WTC11 (cell line): Measurements from ENCODE around the gene CBLB. TPM values are rescaled to one million over a fixed set of nuclear protein-coding genes. Genes with fewer than 3 reads are reported as not detected.

ENCODE experiments used
- ATAC-seq: fragments of 200-7000 bp; cut with Tn5 transposase; 2 replicates; pipeline ENCODE4 v1.10.0; 2021; ENCODE audit warnings: mild to moderate bottlenecking, moderate library complexity
- CTCF ChIA-PET: fragments of 300-600 bp; sonication (Branson Sonifier 250); formaldehyde crosslinking; loops from one replicate; lab custom pipeline; 2021; ENCODE audit warnings: antibody characterized with exemption; lab: Charles Lee
- POLR2A ChIA-PET: fragments of 350-600 bp; sonication (Branson Sonifier 250); formaldehyde crosslinking; loops from one replicate; lab custom pipeline; 2021; ENCODE audit warnings: antibody characterized with exemption; lab: Charles Lee
- DNase-seq: peaks from one replicate; pipeline ENCODE4 v3.0.0; 2021; ENCODE audit warnings: low spot score
- H3K27ac Mint-ChIP-seq: 2 replicates; pipeline ENCODE4 v1.8.0; 2021; ENCODE audit warnings: mixed read lengths
- H3K27me3 Mint-ChIP-seq: 2 replicates; pipeline ENCODE4 v1.8.0; 2021; ENCODE audit warnings: low read depth, mild to moderate bottlenecking, moderate library complexity, mixed read lengths
- H3K36me3 Mint-ChIP-seq: 2 replicates; pipeline ENCODE4 v1.8.0; 2021; ENCODE audit warnings: mixed read lengths
- H3K4me1 Mint-ChIP-seq: 2 replicates; pipeline ENCODE4 v1.8.0; 2022; ENCODE audit warnings: mixed read lengths
- H3K4me3 Mint-ChIP-seq: 2 replicates; pipeline ENCODE4 v1.8.0; 2021; ENCODE audit warnings: mild to moderate bottlenecking, moderate library complexity, mixed read lengths
- H3K9me3 Mint-ChIP-seq: 2 replicates; pipeline ENCODE4 v1.8.0; 2021; ENCODE audit warnings: mixed read lengths
- ATF1 ChIP-seq: sonication (generic); formaldehyde crosslinking; IDR thresholded peaks from 2 replicates; pipeline ENCODE4 v1.8.1; 2023; ENCODE audit warnings: mild to moderate bottlenecking, moderate library complexity, missing genetic modification reagents
- CBFB ChIP-seq: sonication (generic); formaldehyde crosslinking; IDR thresholded peaks from 2 replicates; pipeline ENCODE4 v1.8.1; 2022; ENCODE audit warnings: mild to moderate bottlenecking, low read depth, missing genetic modification reagents
- ELF4 ChIP-seq: sonication (generic); formaldehyde crosslinking; IDR thresholded peaks from 2 replicates; pipeline ENCODE4 v1.8.1; 2022; ENCODE audit warnings: low read depth, mild to moderate bottlenecking, moderate library complexity, missing genetic modification reagents
- GABPB1 ChIP-seq: sonication (generic); formaldehyde crosslinking; IDR thresholded peaks from 2 replicates; pipeline ENCODE4 v1.8.1; 2023; ENCODE audit warnings: mild to moderate bottlenecking, missing genetic modification reagents
- JAZF1 ChIP-seq: fragments of 250-450 bp; sonication (Bioruptor Pico); IDR thresholded peaks from 2 replicates; pipeline ENCODE4 v1.9.0; 2021; ENCODE audit warnings: moderate library complexity, mild to moderate bottlenecking, inconsistent platforms
- MXD4 ChIP-seq: fragments of 250-450 bp; sonication (Bioruptor Pico); IDR thresholded peaks from 2 replicates; pipeline ENCODE4 v1.8.0; 2021; ENCODE audit warnings: mild to moderate bottlenecking, moderate library complexity, borderline replicate concordance
- NFATC4 ChIP-seq: fragments of 250-450 bp; sonication (Bioruptor Pico); IDR thresholded peaks from 2 replicates; pipeline ENCODE4 v1.9.0; 2021; ENCODE audit warnings: mild to moderate bottlenecking
- NFE2L1 ChIP-seq: sonication (generic); formaldehyde crosslinking; IDR thresholded peaks from 2 replicates; pipeline ENCODE4 v1.8.1; 2023; ENCODE audit warnings: missing genetic modification reagents
- NR1H2 ChIP-seq: sonication (generic); formaldehyde crosslinking; IDR thresholded peaks from 2 replicates; pipeline ENCODE4 v1.9.0; 2021; ENCODE audit warnings: mild to moderate bottlenecking, moderate library complexity, missing genetic modification reagents
- NR2C2 ChIP-seq: sonication (generic); formaldehyde crosslinking; IDR thresholded peaks from 2 replicates; pipeline ENCODE4 v1.8.0; 2022; ENCODE audit warnings: mild to moderate bottlenecking, missing genetic modification reagents
- RELA ChIP-seq: sonication (generic); formaldehyde crosslinking; IDR thresholded peaks from 2 replicates; pipeline ENCODE4 v1.8.1; 2022; ENCODE audit warnings: missing genetic modification reagents, mild to moderate bottlenecking, borderline replicate concordance
- SOX15 ChIP-seq: fragments of 250-450 bp; sonication (Bioruptor Pico); IDR thresholded peaks from 2 replicates; pipeline ENCODE4 v1.9.0; 2021; ENCODE audit warnings: mild to moderate bottlenecking
- ZBTB21 ChIP-seq: sonication (generic); formaldehyde crosslinking; IDR thresholded peaks from 2 replicates; pipeline ENCODE4 v1.8.1; 2023; ENCODE audit warnings: mild to moderate bottlenecking, missing genetic modification reagents, borderline replicate concordance
- ZNF121 ChIP-seq: sonication (generic); formaldehyde crosslinking; IDR thresholded peaks from 2 replicates; pipeline ENCODE4 v1.8.0; 2023; ENCODE audit warnings: missing genetic modification reagents
- ZNF219 ChIP-seq: sonication (generic); formaldehyde crosslinking; IDR thresholded peaks from 2 replicates; pipeline ENCODE4 v1.8.0; 2023; ENCODE audit warnings: missing genetic modification reagents, mild to moderate bottlenecking, borderline replicate concordance
- ZNF232 ChIP-seq: sonication (generic); formaldehyde crosslinking; IDR thresholded peaks from 2 replicates; pipeline ENCODE4 v1.8.0; 2022; ENCODE audit warnings: mild to moderate bottlenecking, missing genetic modification reagents
- ZNF317 ChIP-seq: sonication (generic); formaldehyde crosslinking; IDR thresholded peaks from 2 replicates; pipeline ENCODE4 v1.8.1; 2023; ENCODE audit warnings: low read depth, mild to moderate bottlenecking, moderate library complexity, missing genetic modification reagents, borderline replicate concordance
- total RNA-seq: library from RNA; stranded (reverse); gene quantifications from 3 replicates; pipeline ENCODE4 v1.2.3, GENCODE V29; 2021
- TF ChIP-seq, protein P1 (sequence below): sonication (generic); formaldehyde crosslinking; IDR thresholded peaks from 2 replicates; pipeline ENCODE4 v1.8.1; 2023; ENCODE audit warnings: mild to moderate bottlenecking, missing genetic modification reagents, moderate library complexity
- TF ChIP-seq, protein P2 (sequence below): sonication (generic); formaldehyde crosslinking; conservative IDR thresholded peaks from 2 replicates; pipeline ENCODE4 v1.8.1; 2022; ENCODE audit warnings: mild to moderate bottlenecking, missing genetic modification reagents
- TF ChIP-seq, protein P3 (sequence below): fragments of 250-450 bp; sonication (Bioruptor Pico); IDR thresholded peaks from 2 replicates; pipeline ENCODE4 v1.9.0; 2021; ENCODE audit warnings: moderate library complexity, mild to moderate bottlenecking, inconsistent platforms, borderline replicate concordance
- TF ChIP-seq, protein P4 (sequence below): sonication (generic); formaldehyde crosslinking; IDR thresholded peaks from 2 replicates; pipeline ENCODE4 v1.8.0; 2022; ENCODE audit warnings: mild to moderate bottlenecking, missing genetic modification reagents
- TF ChIP-seq, protein P5 (sequence below): fragments of 250-450 bp; sonication (Bioruptor Pico); IDR thresholded peaks from 2 replicates; pipeline ENCODE4 v1.9.0; 2021; ENCODE audit warnings: mild to moderate bottlenecking
- TF ChIP-seq, protein P6 (sequence below): sonication (generic); formaldehyde crosslinking; IDR thresholded peaks from 2 replicates; pipeline ENCODE4 v1.8.1; 2023; ENCODE audit warnings: mild to moderate bottlenecking, missing genetic modification reagents
- TF ChIP-seq, protein P7 (sequence below): fragments of 250-450 bp; sonication (Bioruptor Pico); IDR thresholded peaks from 2 replicates; pipeline ENCODE4 v1.8.0; 2021; ENCODE audit warnings: mild to moderate bottlenecking

Gene CBLB
- total RNA-seq, 1 experiment from 2014 or later, result 19.8 TPM

DNA sequence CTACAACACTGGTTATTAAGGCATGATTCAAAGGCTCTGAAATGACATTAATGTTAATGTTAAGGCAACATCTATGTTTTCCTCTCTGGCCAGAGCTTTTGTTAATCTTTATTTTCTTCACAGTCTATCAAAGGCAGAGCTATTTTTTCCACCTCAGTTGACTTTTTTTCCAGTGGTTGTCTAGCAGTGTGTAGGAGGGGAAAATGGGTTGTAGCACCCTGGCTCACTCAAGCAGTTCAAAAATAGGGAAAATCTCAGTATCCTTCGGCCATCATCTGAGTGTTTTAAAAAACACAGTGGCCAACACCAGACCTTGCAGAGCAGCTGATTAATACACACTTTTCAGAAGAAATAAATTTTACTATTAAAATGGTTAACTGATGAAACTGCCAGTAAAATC is 21.4 kb downstream of the CBLB start:
- Mint-ChIP-seq H3K27me3 (no peaks in the 10 kb centered on the region; the same call in 1 of the 2 replicates), H3K4me3 (no peak overlapping the region), H3K27ac (no peak overlapping the region), H3K36me3 (peaks cover 8% of the 10 kb centered on the region), H3K4me1 (peaks cover 13% of the 10 kb centered on the region), H3K9me3 (no peaks in the 10 kb centered on the region)
- TF ChIP-seq, protein P1, sequence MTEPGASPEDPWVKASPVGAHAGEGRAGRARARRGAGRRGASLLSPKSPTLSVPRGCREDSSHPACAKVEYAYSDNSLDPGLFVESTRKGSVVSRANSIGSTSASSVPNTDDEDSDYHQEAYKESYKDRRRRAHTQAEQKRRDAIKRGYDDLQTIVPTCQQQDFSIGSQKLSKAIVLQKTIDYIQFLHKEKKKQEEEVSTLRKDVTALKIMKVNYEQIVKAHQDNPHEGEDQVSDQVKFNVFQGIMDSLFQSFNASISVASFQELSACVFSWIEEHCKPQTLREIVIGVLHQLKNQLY (CRISPR knock-in tag), result no peak
- TF ChIP-seq NFE2L1 (no peak), NFATC4 (CRISPR knock-in tag) (no peak), ZNF232 (CRISPR knock-in tag) (no peak), MXD4 (CRISPR knock-in tag) (no peak), ELF4 (CRISPR knock-in tag) (no peak), GABPB1 (CRISPR knock-in tag) (no peak)
- TF ChIP-seq, protein P2, sequence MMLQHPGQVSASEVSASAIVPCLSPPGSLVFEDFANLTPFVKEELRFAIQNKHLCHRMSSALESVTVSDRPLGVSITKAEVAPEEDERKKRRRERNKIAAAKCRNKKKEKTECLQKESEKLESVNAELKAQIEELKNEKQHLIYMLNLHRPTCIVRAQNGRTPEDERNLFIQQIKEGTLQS, result no peak
- POLR2A ChIA-PET, result no interaction called here
- DNase-seq (no peak), ATAC-seq (no peak)
- CTCF ChIA-PET, result no interaction called here

DNA sequence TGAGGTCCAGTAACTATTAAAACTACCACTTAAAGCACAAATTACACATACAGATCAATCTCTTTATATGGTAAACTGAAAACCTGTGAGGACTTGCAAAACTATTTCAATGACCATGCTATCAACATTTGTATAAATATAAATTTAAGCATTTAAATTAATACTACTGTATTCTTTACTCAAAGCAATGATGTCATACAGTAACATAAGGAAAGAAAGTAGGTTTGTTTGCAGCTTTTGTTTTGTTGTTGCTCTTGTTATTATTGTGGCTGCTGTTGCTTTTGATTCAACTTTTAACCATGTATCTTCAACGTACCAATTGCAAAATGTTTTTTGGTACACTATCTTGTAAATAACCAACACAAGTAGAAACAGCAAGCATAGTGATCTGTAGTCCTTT is 22.0 kb downstream of the CBLB start:
- TF ChIP-seq CBFB (CRISPR knock-in tag), result no peak
- no peak for TF ChIP-seq RELA (CRISPR knock-in tag)
- TF ChIP-seq, protein P3, sequence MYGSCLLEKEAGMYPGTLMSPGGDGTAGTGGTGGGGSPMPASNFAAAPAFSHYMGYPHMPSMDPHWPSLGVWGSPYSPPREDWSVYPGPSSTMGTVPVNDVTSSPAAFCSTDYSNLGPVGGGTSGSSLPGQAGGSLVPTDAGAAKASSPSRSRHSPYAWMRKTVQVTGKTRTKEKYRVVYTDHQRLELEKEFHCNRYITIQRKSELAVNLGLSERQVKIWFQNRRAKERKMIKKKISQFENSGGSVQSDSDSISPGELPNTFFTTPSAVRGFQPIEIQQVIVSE (CRISPR knock-in tag), result no peak
- TF ChIP-seq, protein P4, sequence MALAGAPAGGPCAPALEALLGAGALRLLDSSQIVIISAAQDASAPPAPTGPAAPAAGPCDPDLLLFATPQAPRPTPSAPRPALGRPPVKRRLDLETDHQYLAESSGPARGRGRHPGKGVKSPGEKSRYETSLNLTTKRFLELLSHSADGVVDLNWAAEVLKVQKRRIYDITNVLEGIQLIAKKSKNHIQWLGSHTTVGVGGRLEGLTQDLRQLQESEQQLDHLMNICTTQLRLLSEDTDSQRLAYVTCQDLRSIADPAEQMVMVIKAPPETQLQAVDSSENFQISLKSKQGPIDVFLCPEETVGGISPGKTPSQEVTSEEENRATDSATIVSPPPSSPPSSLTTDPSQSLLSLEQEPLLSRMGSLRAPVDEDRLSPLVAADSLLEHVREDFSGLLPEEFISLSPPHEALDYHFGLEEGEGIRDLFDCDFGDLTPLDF (CRISPR knock-in tag), result no peak
- TF ChIP-seq, protein P5, sequence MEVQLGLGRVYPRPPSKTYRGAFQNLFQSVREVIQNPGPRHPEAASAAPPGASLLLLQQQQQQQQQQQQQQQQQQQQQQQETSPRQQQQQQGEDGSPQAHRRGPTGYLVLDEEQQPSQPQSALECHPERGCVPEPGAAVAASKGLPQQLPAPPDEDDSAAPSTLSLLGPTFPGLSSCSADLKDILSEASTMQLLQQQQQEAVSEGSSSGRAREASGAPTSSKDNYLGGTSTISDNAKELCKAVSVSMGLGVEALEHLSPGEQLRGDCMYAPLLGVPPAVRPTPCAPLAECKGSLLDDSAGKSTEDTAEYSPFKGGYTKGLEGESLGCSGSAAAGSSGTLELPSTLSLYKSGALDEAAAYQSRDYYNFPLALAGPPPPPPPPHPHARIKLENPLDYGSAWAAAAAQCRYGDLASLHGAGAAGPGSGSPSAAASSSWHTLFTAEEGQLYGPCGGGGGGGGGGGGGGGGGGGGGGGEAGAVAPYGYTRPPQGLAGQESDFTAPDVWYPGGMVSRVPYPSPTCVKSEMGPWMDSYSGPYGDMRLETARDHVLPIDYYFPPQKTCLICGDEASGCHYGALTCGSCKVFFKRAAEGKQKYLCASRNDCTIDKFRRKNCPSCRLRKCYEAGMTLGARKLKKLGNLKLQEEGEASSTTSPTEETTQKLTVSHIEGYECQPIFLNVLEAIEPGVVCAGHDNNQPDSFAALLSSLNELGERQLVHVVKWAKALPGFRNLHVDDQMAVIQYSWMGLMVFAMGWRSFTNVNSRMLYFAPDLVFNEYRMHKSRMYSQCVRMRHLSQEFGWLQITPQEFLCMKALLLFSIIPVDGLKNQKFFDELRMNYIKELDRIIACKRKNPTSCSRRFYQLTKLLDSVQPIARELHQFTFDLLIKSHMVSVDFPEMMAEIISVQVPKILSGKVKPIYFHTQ (CRISPR knock-in tag), result no peak
- no peak for TF ChIP-seq ZNF317 (CRISPR knock-in tag)
- TF ChIP-seq, protein P6, sequence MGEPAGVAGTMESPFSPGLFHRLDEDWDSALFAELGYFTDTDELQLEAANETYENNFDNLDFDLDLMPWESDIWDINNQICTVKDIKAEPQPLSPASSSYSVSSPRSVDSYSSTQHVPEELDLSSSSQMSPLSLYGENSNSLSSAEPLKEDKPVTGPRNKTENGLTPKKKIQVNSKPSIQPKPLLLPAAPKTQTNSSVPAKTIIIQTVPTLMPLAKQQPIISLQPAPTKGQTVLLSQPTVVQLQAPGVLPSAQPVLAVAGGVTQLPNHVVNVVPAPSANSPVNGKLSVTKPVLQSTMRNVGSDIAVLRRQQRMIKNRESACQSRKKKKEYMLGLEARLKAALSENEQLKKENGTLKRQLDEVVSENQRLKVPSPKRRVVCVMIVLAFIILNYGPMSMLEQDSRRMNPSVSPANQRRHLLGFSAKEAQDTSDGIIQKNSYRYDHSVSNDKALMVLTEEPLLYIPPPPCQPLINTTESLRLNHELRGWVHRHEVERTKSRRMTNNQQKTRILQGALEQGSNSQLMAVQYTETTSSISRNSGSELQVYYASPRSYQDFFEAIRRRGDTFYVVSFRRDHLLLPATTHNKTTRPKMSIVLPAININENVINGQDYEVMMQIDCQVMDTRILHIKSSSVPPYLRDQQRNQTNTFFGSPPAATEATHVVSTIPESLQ, result no peak
- TF ChIP-seq ZNF219 (CRISPR knock-in tag), result no peak
- TF ChIP-seq SOX15 (CRISPR knock-in tag), result no peak
- TF ChIP-seq, protein P1 (CRISPR knock-in tag), result no peak
- no peak for TF ChIP-seq ATF1 (CRISPR knock-in tag)
- no peak for TF ChIP-seq JAZF1 (CRISPR knock-in tag)
- no peak for TF ChIP-seq ZNF121 (CRISPR knock-in tag)
- no peak for TF ChIP-seq NR1H2 (CRISPR knock-in tag)
- TF ChIP-seq NR2C2 (CRISPR knock-in tag), result no peak
- TF ChIP-seq, protein P7, sequence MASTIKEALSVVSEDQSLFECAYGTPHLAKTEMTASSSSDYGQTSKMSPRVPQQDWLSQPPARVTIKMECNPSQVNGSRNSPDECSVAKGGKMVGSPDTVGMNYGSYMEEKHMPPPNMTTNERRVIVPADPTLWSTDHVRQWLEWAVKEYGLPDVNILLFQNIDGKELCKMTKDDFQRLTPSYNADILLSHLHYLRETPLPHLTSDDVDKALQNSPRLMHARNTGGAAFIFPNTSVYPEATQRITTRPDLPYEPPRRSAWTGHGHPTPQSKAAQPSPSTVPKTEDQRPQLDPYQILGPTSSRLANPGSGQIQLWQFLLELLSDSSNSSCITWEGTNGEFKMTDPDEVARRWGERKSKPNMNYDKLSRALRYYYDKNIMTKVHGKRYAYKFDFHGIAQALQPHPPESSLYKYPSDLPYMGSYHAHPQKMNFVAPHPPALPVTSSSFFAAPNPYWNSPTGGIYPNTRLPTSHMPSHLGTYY (CRISPR knock-in tag), result no peak
- TF ChIP-seq ZBTB21, result no peak
- TF ChIP-seq, all 79 proteins: peak for 0
- no peaks in the 10 kb centered on the region for H3K9me3 Mint-ChIP-seq
- no peak overlapping the region for H3K4me3 Mint-ChIP-seq
- peaks cover 14% of the 10 kb centered on the region for H3K36me3 Mint-ChIP-seq
- H3K4me1 Mint-ChIP-seq, result peaks cover 15% of the 10 kb centered on the region
- CTCF ChIA-PET, result no interaction called here
- DNase-seq (no peak), ATAC-seq (no peak)
- H3K27ac Mint-ChIP-seq, result no peak overlapping the region
- POLR2A ChIA-PET, result no interaction called here
- no peaks in the 10 kb centered on the region; the same call in 1 of the 2 replicates for H3K27me3 Mint-ChIP-seq
